NOMO-1 (cell line): ENCODE data around the gene TMEM51.
A peak's percentile ranks its signal among the peaks of the same experiment; 100 is the strongest.

Experiments used
- DNase-seq, 2 experiments: peaks; one replicate each; lab custom pipeline; 2025; ENCODE audit not compliant: unreplicated experiment in 2 of 2; lab: John Stamatoyannopoulos, UW

Gene TMEM51

GRCh38 chr1:15212954-15213291 is 59.4 kb downstream of the TMEM51 start:
- DNase-seq = no peak

- no peak for DNase-seq
These were observed 59.8 kb downstream of the TMEM51 start for GRCh38 chr1:15213341-15213821.

- no peak for DNase-seq
These were observed 61.0 kb downstream of the TMEM51 start for GRCh38 chr1:15214527-15214926.

- no peak for DNase-seq
These were observed 61.6 kb downstream of the TMEM51 start for GRCh38 chr1:15215116-15215515.

GRCh38 chr1:15217654-15218053 is 64.1 kb downstream of the TMEM51 start:
- no peak for DNase-seq

GRCh38 chr1:15218287-15219279 is 65.0 kb downstream of the TMEM51 start:
- no peak for DNase-seq

- DNase-seq = no peak
These were observed 65.9 kb downstream of the TMEM51 start for GRCh38 chr1:15219280-15220023.

GRCh38 chr1:15220024-15220392 is 66.5 kb downstream of the TMEM51 start:
- no peak for DNase-seq

- no peak for DNase-seq
These were observed 67.4 kb downstream of the TMEM51 start for GRCh38 chr1:15220825-15221431.

- DNase-seq = no peak
These were observed 69.2 kb downstream of the TMEM51 start for GRCh38 chr1:15222653-15223303.

GRCh38 chr1:15224259-15224869 is 70.8 kb downstream of the TMEM51 start:
- DNase-seq = no peak

- DNase-seq = no peak
These were observed 71.4 kb downstream of the TMEM51 start for GRCh38 chr1:15224974-15225373.

GRCh38 chr1:15225461-15225860 is 71.9 kb downstream of the TMEM51 start:
- DNase-seq = no peak

GRCh38 chr1:15226388-15227255 is 73.1 kb downstream of the TMEM51 start:
- DNase-seq = no peak

GRCh38 chr1:15229707-15230131 is 76.2 kb downstream of the TMEM51 start:
- DNase-seq = no peak

GRCh38 chr1:15231714-15232201 is 78.2 kb downstream of the TMEM51 start:
- peak; percentile 85 to 87 for DNase-seq

- DNase-seq = no peak
These were observed 80.1 kb downstream of the TMEM51 start for GRCh38 chr1:15233689-15234088.

- no peak for DNase-seq
These were observed 82.8 kb downstream of the TMEM51 start for GRCh38 chr1:15236321-15236721.

- DNase-seq = no peak
These were observed 83.2 kb downstream of the TMEM51 start for GRCh38 chr1:15236746-15237145.
